Posterior vena cava (tissue), 2 donors: ENCODE data around the gene CMIP. TPM values are rescaled to one million over a fixed set of nuclear protein-coding genes. Genes with fewer than 3 reads are reported as not detected.

Experiments used
- DNase-seq: peaks from one replicate; pipeline ENCODE4 v3.0.0-alpha.2; 2020; ENCODE audit warnings: low spot score
- intact Hi-C, 2 donors: fragments of 100-400 bp; cut with DNase I; formaldehyde crosslinking; loops; one replicate each; pipeline versions ENCODE4 v1.14.1 to v1.14.2; 2022 to 2023
- total RNA-seq, 2 donors: library from RNA; stranded (reverse); fragmentation: NEBNext Ultra II Directional; extraction: Animal tissue kit (Norgen Biotek cat#: 25700); gene quantifications; one replicate each; pipeline ENCODE4 v1.2.1, GENCODE V29; 2021
- donor health status: DM: yes; HTN: yes; CAD: no.
- donor health status: DM: yes; HTN: yes; CAD: no.

The CMIP gene
- total RNA-seq, 2 donors from 2014 or later, result 38.2 to 45.2 TPM

DNA sequence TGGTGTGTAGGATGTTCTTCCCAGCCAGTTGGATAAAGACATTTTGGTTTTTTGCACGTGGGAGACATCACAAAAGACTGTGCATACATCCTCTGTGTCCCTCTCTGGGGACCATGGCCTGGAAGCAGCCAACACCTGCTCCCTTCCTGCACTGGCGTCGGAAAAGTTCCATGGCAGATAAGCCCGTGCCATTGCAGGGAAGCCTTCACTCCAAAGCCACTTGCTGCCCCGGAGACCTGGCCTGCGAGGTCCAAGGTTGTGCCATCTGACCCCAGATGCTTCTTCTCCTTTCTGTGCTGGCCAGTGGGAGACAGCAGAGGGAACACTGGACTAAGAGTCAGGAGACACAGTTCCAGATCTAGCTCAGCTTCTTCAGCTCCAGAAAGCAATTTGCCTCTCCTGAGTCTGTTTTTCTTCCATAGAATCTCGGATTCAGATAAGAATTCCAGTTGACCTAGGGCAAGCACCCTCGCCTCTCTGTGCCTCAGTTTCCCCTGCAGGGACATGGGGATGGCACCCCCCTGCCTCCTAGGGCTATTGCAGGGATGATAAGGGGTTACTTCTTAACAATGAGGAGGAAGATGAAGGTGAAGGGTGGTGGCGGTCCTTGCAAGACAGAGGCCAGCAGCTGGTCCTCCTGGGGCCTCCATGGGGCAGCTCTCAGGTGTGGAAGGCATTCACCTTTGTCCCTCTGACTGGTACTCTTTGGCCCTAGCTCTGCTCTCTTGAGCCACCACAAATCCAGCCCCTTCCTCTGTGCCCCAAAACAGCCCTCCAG is 134.2 kb downstream of the CMIP start:
- intact Hi-C loops, result no loop called here
- DNase-seq, result no peak

DNA sequence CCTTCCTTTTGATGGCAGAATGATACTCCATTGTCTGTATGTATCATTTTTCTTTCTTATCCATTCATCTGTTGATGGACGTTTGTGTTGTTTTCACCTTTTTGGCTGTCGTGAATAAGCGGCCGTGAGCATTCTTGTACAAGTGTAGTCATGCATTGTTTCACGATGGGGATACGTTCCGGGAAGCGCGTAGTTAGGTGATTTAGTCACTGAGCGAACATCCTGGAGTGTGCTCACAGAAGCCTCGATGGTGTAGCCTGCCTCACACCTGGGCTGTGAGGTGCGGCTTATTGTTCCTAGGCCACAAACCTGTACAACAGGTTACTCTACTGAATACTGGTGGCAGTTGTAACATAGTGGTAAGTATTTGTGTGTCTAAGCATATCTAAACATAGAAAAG is 136.5 kb downstream of the CMIP start:
- intact Hi-C loops, result no loop called here
- DNase-seq, result no peak

- no peak for DNase-seq
- intact Hi-C loops, result no loop called here
These were observed 138.2 kb downstream of the CMIP start for GRCh38 chr16:81582655-81583441.

GRCh38 chr16:81583893-81584631 is 139.5 kb downstream of the CMIP start:
- no peak for DNase-seq
- intact Hi-C loops, result no loop called here

DNA sequence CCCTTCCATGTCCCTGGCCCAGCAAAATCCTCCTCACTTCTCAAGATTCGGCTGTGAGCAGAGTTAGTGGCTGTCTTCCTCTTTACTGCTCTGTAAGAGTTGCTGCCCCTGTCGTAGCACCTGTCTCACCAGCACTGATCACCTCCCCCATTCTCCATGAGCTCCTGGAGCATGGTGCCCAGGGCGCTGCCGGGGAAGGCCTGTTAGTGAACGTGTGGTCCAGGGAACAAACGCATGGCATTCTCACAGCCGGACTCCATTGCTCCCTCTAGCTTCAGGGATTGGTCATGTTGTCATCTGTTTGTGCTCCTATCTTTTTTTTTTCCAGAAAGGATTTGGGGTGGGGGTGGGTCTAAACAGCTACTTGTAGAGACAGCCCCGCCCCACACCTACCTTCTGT is 141.2 kb downstream of the CMIP start:
- intact Hi-C loops, result no loop called here

DNA sequence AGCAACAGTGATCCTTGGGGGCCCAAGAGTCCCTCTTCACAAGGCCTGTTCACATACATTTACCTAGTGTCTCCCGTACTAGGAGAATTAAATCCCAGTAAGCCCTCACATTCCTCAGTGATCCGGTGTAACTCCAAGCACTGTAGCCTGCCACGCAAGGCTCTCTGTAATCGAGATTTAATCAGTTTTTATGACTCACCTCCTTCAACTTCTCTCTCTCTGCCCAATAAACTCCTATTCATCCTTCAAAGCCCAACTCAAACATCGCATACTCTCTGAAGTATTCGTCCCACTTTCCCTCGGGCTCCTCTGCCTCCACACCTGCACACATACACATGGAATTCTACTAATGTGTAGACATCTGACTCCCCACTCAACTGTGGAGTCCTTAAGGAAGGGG is 141.8 kb downstream of the CMIP start:
- intact Hi-C loops, result no loop called here
- DNase-seq, result no peak

More for the DNA sequence above, 141.2 kb downstream of the CMIP start:
- no peak for DNase-seq

GRCh38 chr16:81586977-81587625 is 142.5 kb downstream of the CMIP start:
- intact Hi-C loops, result no loop called here
- DNase-seq, result no peak

GRCh38 chr16:81587626-81588160 is 143.1 kb downstream of the CMIP start:
- intact Hi-C loops, result no loop called here
- no peak for DNase-seq

DNA sequence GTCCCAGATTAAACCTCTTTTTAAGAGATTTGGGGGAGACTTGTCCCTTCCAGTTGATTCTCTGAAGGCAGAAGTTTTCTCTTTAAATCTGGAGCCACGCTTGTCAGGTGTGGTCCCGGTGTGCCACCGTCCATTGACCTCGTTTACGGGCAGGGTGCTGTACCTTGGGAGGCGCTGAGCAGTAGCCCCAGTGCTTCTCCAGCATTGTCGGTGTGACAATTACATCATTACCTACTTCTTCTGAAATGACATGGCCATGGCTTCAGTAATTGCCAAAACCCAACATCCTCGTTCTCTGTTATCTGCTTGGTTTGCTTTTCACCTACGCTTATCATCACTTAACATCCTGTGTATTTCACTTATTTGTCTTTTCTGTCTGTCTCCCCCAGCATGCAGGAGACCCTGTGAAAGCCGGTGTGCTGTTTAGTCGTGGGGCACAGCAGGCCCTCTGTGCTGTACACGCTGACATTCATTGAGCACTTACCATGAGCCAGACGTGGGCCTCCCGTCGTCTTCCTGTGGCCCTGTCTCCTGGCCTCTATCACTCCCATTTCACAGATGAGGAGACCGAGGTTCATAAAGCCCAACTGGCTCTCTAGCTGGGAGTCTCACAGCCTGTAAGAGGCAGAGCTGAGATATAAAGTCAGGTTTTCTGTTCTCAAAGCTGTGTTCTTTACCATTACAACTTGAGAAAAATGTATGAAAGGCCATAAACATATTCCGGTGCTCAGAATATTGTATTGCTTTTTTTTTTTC is 143.9 kb downstream of the CMIP start:
- no peak for DNase-seq
- intact Hi-C loops, result no loop called here

- DNase-seq, result no peak
- intact Hi-C loops, result no loop called here
These were observed 145.5 kb downstream of the CMIP start for GRCh38 chr16:81589975-81590650.

- no peak for DNase-seq
- intact Hi-C loops, result no loop called here
These were observed 146.3 kb downstream of the CMIP start for GRCh38 chr16:81590714-81591544.

DNA sequence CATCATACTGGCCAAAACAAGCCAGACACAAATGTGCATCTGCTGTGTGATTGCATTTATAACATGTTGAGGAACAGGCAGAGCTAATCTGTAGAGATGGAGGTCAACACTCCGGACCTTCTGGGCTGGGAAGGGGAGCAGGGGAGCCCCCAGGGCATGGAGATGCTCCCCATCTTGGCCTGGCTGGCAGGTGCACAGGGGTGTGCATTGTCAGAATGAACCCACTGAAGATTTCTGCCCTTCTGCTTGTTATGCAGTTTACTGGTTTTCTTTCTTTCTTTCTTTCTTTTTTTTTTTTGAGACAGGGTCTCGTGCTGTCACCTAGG is 146.9 kb downstream of the CMIP start:
- intact Hi-C loops, result no loop called here

GRCh38 chr16:81592353-81592866 is 147.8 kb downstream of the CMIP start:
- no peak for DNase-seq
- intact Hi-C loops, result no loop called here

More for the DNA sequence above, 146.9 kb downstream of the CMIP start:
- DNase-seq, result no peak

DNA sequence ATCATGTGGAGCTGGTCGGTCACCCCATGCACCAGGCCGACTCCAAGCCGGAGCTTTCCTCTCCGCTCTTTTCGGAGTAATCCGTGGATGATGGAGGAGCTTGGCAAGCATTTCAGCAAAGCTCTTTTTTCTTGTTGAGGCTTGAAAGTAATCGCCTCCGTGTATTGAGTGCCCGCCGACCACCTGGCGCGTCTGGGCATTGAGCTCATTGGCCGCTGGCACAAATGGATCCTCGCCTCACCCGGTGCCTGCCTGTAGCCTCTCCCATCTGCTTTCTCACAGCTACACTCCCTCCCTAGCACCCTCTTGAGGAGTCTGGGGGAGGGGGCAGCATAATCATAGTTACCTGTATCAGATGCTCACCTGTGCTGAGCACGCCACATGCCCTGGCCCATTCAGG is 148.9 kb downstream of the CMIP start:
- intact Hi-C loops, result no loop called here

DNA sequence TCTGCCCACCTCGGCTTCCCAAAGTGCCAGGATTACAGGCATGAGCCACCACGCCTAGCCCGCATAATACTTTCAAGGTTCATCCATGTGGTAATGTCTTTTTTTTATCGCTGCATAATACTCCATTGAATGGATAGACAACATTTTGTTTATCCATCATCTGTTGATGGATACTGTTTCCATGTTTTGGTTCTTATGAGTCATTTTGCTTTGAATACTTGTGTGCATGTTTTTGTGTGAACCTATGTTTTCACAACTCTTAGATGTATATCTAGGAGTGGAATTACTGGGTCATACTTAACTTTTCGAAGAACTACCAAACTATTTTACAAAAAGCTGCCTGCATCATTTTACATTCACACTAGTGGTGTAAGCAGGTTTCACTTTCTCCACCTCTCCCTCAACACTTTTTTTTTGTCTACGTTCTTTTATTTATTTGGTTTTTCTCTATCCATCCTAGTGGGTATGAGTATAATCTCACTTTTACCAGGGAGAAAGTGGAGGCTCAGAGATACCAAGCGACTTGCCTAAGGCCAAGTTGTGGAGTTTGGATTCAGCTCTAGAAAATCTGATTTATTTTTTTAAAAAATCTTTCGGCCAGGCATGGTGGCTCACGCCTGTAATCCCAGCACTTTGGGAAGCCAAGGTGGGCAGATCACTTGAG is 151.2 kb downstream of the CMIP start:
- intact Hi-C loops, result no loop called here

More for the DNA sequence above, 148.9 kb downstream of the CMIP start:
- DNase-seq, result no peak

DNA sequence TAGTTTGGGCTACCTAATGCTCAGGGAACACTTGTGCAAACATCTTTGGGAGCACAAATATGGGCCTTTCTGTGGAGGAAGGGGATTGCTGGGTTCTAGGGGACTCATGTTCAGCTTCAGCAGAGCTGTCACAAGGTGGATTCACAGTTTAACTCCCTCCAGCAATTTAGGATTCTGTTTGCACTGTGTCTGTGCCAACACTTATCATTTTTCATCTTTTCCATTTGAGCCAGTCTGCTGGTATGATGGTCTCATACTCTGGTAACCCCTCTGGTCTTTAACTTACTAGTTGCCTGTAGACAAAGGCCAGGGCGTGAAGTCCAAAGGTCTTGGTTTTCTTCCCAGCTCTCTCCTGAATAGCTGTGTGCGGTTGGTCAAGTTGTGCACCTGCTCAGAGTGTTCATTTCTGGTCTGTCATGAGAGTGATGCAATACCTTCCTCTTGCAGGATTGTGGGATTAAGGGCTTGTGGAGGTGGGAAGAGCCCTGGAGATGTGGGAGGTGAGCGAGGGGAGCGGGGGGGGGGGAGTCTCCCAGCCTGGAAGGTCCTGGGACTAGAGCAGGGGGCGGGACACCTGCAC is 152.6 kb downstream of the CMIP start:
- DNase-seq, result no peak
- intact Hi-C loops, result no loop called here

More for the DNA sequence above, 151.2 kb downstream of the CMIP start:
- no peak for DNase-seq
